Non-pigmented ciliary epithelial cell (primary cell): Measurements from ENCODE around the gene EAF2.
A peak's percentile ranks its signal among the peaks of the same experiment; 100 is the strongest.
"Not testable (repeated sequence)": the region's sequence is repeated elsewhere in the genome, so short reads cannot be mapped to it uniquely, and the experiment has no call there.

ENCODE experiments used
- DNase-seq: peaks from one replicate; pipeline ENCODE4 v3.0.0-alpha.2; 2010; ENCODE audit warnings: low read depth

The EAF2 gene

GRCh38 chr3:121863247-121863646 is 28.2 kb downstream of the EAF2 start:
- not testable (repeated sequence) for DNase-seq

- no peak for DNase-seq
Observed at GRCh38 chr3:121863801-121864200, 28.8 kb downstream of the EAF2 start.

GRCh38 chr3:121869736-121870135 is 34.7 kb downstream of the EAF2 start:
- no peak for DNase-seq

- no peak for DNase-seq
Observed at GRCh38 chr3:121870717-121871116, 35.7 kb downstream of the EAF2 start.

- no peak for DNase-seq
Observed at GRCh38 chr3:121871430-121871829, 36.4 kb downstream of the EAF2 start.

- no peak for DNase-seq
Observed at GRCh38 chr3:121878411-121878810, 43.4 kb downstream of the EAF2 start.

- no peak for DNase-seq
Observed at GRCh38 chr3:121883507-121883906, 48.5 kb downstream of the EAF2 start.

GRCh38 chr3:121885386-121885785 is 50.4 kb downstream of the EAF2 start:
- DNase-seq, result peak; percentile 14

GRCh38 chr3:121894301-121894990 is 59.4 kb downstream of the EAF2 start, which contains the start of gene SLC15A2:
Gene SLC15A2 (plus strand): TSS chr3:121894401. CDS start chr3:121894477, 76 bp downstream.
- DNase-seq, result no peak

GRCh38 chr3:121895121-121895520 is 60.1 kb downstream of the EAF2 start:
- no peak for DNase-seq

- DNase-seq, result no peak
Observed at GRCh38 chr3:121895736-121896135, 60.7 kb downstream of the EAF2 start.

- no peak for DNase-seq
Observed at GRCh38 chr3:121896823-121897222, 61.8 kb downstream of the EAF2 start.

- no peak for DNase-seq
Observed at GRCh38 chr3:121897296-121897695, 62.3 kb downstream of the EAF2 start.

- no peak for DNase-seq
Observed at GRCh38 chr3:121913305-121913990, 78.4 kb downstream of the EAF2 start.

GRCh38 chr3:121914081-121914998 is 79.3 kb downstream of the EAF2 start:
- DNase-seq, result no peak

GRCh38 chr3:121916189-121916588 is 81.2 kb downstream of the EAF2 start:
- DNase-seq, result no peak

- DNase-seq, result no peak
Observed at GRCh38 chr3:121918779-121919483, 83.9 kb downstream of the EAF2 start.

GRCh38 chr3:121924734-121925133 is 89.7 kb downstream of the EAF2 start:
- no peak for DNase-seq

- no peak for DNase-seq
Observed at GRCh38 chr3:121926380-121926779, 91.4 kb downstream of the EAF2 start.
